Right cardiac atrium (tissue), 5 donors: ENCODE results near the gene WWC2. TPM values are rescaled to one million over a fixed set of nuclear protein-coding genes. Genes with fewer than 3 reads are reported as not detected.

Source experiments
- ATAC-seq, 2 donors: fragments of 200-7000 bp; cut with Tn5 transposase; one replicate each; pipeline versions ENCODE4 v1.8.0 to v1.9.1; 2020; ENCODE audit warnings: moderate library complexity in 2 of 2, mild to moderate bottlenecking in 1 of 2
- DNase-seq, 3 donors: peaks; one replicate each; pipeline ENCODE4 v3.0.0-alpha.2; 2020
- H3K27ac ChIP-seq: one replicate; pipeline ENCODE4 v1.5.1; 2013; ENCODE audit warnings: mild to moderate bottlenecking, low read length, control low read depth, moderate library complexity
- H3K27me3 ChIP-seq: one replicate; pipeline ENCODE4 v1.6.1; 2013; ENCODE audit not compliant: control insufficient read depth, insufficient read depth
- H3K4me1 ChIP-seq: one replicate; pipeline ENCODE4 v1.6.1; 2013; ENCODE audit warnings: low read length; ENCODE audit not compliant: control insufficient read depth, insufficient read depth
- H3K4me3 ChIP-seq: one replicate; pipeline ENCODE4 v1.5.1; 2013; ENCODE audit warnings: low read length, control low read depth
- H3K9me3 ChIP-seq: one replicate; pipeline ENCODE4 v1.6.1; 2013; ENCODE audit warnings: low read length; ENCODE audit not compliant: control insufficient read depth
- WGBS: extraction: QIAGEN DNeasy Blood & Tissue Kit; methylation state at CpG from one replicate; pipeline ENCODE4 v1.1.7; 2013; 5-methylcytosine and 5-hydroxymethylcytosine counted together
- intact Hi-C, 4 donors: fragments of 100-400 bp; cut with DNase I; formaldehyde crosslinking; loops; one replicate each; pipeline versions ENCODE4 v1.11.0 to v1.14.0; 2022 to 2023
- polyA plus RNA-seq: library from polyadenylated mRNA; stranded (reverse); fragments of 200-250 nt; gene quantifications from one replicate; pipeline ENCODE4 v1.2.3, GENCODE V29; 2013
- total RNA-seq, 4 donors: library from RNA; stranded (reverse); fragmentation: NEBNext Ultra II Directional; extraction: Animal tissue kit (Norgen Biotek cat#: 25700); gene quantifications; one replicate each; pipeline ENCODE4 v1.2.1, GENCODE V29; 2021
- donor health status: healthy with polysubstance abuse.
- donor health status: DM: no; HTN: yes; CAD: no.
- donor health status: DM: no; HTN: no; CAD: no.
- donor health status: DM: no; HTN: yes; CAD: no; lungs with severe emphysema.
- donor health status: DM: yes; HTN: yes; CAD: no.

Gene WWC2
- total and polyA plus RNA-seq, 5 donors: 7.3 to 39.2 (median 33.7) TPM

GRCh38 chr4:183300070-183300469 is 201.0 kb downstream of the WWC2 start:
- ATAC-seq: peak in 1 of 2 donors; percentile 31
- WGBS: 33% methylated on average over 6 of the region's 6 CpGs

GRCh38 chr4:183300655-183301054 is 201.6 kb downstream of the WWC2 start:
- Histone ChIP-seq H3K27ac (no peak overlapping the region), H3K27me3 (no peaks in the 10 kb centered on the region), H3K9me3 (no peaks in the 10 kb centered on the region), H3K4me1 (peaks cover 4% of the 10 kb centered on the region), H3K4me3 (no peak overlapping the region)
- ATAC-seq: no peak
- intact Hi-C loops: no loop called here
- WGBS: 63% methylated on average over 5 of the region's 5 CpGs
- no peak for DNase-seq

More at GRCh38 chr4:183300070-183300469, 201.0 kb downstream of the WWC2 start:
- H3K4me1 ChIP-seq: peaks cover 4% of the 10 kb centered on the region
- intact Hi-C loops: no loop called here
- no peak for DNase-seq
- H3K27ac ChIP-seq: no peak overlapping the region
- H3K9me3 ChIP-seq: no peaks in the 10 kb centered on the region
- no peak overlapping the region for H3K4me3 ChIP-seq
- no peaks in the 10 kb centered on the region for H3K27me3 ChIP-seq

- H3K27ac ChIP-seq: no peak overlapping the region
- WGBS: 90% methylated on average over 4 of the region's 4 CpGs
- H3K4me1 ChIP-seq: peaks cover 4% of the 10 kb centered on the region
- no peaks in the 10 kb centered on the region for H3K27me3 ChIP-seq
- ATAC-seq: no peak
- H3K9me3 ChIP-seq: no peaks in the 10 kb centered on the region
- no peak for DNase-seq
- intact Hi-C loops: no loop called here
- no peak overlapping the region for H3K4me3 ChIP-seq
Observed at GRCh38 chr4:183303301-183303700, 204.2 kb downstream of the WWC2 start.

- Histone ChIP-seq H3K4me3 (no peak overlapping the region), H3K27ac (no peak overlapping the region), H3K9me3 (no peaks in the 10 kb centered on the region), H3K4me1 (peaks cover 4% of the 10 kb centered on the region), H3K27me3 (no peaks in the 10 kb centered on the region)
- no peak for DNase-seq
- intact Hi-C loops: no loop called here
- no peak for ATAC-seq
- WGBS: 98% methylated on average over 4 of the region's 4 CpGs
Observed at GRCh38 chr4:183304067-183304466, 205.0 kb downstream of the WWC2 start.

- Histone ChIP-seq H3K27me3 (no peaks in the 10 kb centered on the region), H3K9me3 (no peaks in the 10 kb centered on the region), H3K27ac (no peak overlapping the region), H3K4me3 (no peak overlapping the region), H3K4me1 (peaks cover 3% of the 10 kb centered on the region)
- intact Hi-C loops: no loop called here
- DNase-seq: no peak
- 94% methylated on average over 2 of the region's 2 CpGs for WGBS
- ATAC-seq: no peak
Observed at GRCh38 chr4:183304538-183304937, 205.5 kb downstream of the WWC2 start.

DNA sequence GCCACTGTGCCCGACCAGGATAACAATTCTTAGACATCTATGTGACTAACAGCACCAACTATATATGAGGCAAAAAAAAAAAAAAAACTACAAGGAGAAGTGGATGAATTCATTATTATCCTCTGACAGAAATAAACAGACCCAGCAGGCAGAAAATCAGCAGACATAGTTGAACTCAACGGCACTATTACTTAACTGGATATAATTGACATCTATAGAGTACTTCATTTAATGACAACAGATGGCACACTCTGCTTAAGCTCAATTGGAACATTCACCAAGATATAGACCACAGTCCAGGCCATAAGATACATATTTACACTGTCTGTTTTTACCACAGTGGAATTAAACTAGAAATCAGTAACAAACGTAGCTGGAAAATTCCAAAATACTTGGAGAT is 207.8 kb downstream of the WWC2 start:
- Histone ChIP-seq H3K4me3 (no peak overlapping the region), H3K9me3 (no peaks in the 10 kb centered on the region), H3K27ac (no peak overlapping the region), H3K4me1 (no peaks in the 10 kb centered on the region), H3K27me3 (no peaks in the 10 kb centered on the region)
- DNase-seq (no peak), ATAC-seq (no peak)
- intact Hi-C loops: no loop called here
- WGBS: 87% methylated on average over 3 of the region's 3 CpGs

- no peaks in the 10 kb centered on the region for H3K9me3 ChIP-seq
- H3K27ac ChIP-seq: no peak overlapping the region
- no peaks in the 10 kb centered on the region for H3K4me1 ChIP-seq
- no peaks in the 10 kb centered on the region for H3K27me3 ChIP-seq
- DNase-seq: no peak
- H3K4me3 ChIP-seq: no peak overlapping the region
- ATAC-seq: no peak
- 88% methylated on average over 5 of the region's 5 CpGs for WGBS
- intact Hi-C loops: no loop called here
Observed at GRCh38 chr4:183312841-183313240, 213.8 kb downstream of the WWC2 start.

DNA sequence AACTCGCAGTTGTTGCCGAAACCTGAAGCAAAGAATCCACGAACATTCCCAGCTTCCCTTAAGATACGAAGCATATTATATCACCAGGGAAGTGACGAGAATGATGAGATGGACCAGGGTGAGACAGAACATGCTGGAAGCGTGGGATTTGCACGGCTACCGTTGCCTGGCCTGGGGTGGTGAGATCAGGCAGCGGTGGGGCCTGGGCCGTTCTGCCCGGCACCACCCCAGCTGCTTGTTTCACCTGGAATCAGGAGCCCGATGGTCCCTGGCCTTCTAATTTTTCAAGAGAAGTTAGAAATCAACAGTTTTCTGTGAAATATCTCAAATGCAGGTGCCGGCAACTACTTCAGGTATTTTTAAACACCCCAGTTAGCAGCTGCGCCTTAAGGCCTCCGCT is 215.3 kb downstream of the WWC2 start:
- Histone ChIP-seq H3K27me3 (no peaks in the 10 kb centered on the region), H3K4me1 (no peaks in the 10 kb centered on the region), H3K27ac (no peak overlapping the region), H3K9me3 (no peaks in the 10 kb centered on the region), H3K4me3 (no peak overlapping the region)
- DNase-seq (no peak), ATAC-seq (no peak)
- intact Hi-C loops: no loop called here
- WGBS: 96% methylated on average over 15 of the region's 15 CpGs

GRCh38 chr4:183314806-183315205 is 215.7 kb downstream of the WWC2 start:
- Histone ChIP-seq H3K4me3 (no peak overlapping the region), H3K27me3 (no peaks in the 10 kb centered on the region), H3K27ac (no peak overlapping the region), H3K4me1 (no peaks in the 10 kb centered on the region), H3K9me3 (no peaks in the 10 kb centered on the region)
- 90% methylated on average over 9 of the region's 9 CpGs for WGBS
- ATAC-seq (no peak), DNase-seq (no peak)
- intact Hi-C loops: no loop called here

GRCh38 chr4:183318656-183319055 is 219.6 kb downstream of the WWC2 start:
- Histone ChIP-seq H3K4me1 (no peaks in the 10 kb centered on the region), H3K27me3 (no peaks in the 10 kb centered on the region), H3K27ac (no peak overlapping the region), H3K9me3 (no peaks in the 10 kb centered on the region), H3K4me3 (no peak overlapping the region)
- DNase-seq (no peak), ATAC-seq (peak in 1 of 2 donors; percentile 31)
- intact Hi-C loops: no loop called here
- 62% methylated on average over 10 of the region's 10 CpGs for WGBS

DNA sequence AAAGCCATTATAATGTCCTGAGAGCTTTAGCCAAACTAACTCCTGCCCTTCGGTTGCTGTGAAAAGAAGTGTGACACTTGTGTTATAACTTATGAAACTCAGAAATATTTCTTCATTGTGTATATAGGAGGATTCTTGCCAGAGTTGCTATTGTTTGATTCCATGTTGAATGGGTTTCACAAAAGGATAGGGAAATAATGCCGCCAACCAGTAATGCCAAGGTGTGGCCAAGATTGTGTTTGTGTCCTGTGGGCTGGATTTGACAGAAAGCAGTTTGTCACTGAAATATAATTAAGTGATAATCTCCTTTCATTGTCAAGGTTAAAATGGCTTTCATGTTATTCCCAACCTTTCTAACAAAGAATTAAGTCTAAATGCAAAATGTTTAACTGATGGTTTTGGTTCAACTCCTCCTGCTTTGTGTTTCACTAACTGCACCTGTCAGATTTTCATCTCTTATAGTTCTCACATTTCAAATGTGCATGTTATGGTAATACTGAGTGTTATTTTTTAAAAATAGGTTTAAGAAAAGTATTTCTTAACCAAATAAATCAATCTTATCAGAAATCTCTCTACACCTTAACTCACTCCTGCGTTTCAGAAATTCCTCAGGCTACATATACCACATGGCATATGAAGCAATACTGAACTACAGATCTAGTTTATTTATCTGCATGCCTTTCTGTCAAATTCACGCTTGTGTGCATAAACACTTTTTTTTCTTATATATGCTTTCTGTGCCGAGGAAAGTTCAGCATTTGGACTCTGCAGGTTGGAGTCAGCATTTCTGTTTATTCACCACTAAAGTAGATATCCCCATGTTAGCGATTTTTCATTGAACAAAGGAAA is 221.4 kb downstream of the WWC2 start, which contains the start of gene CLDN22:
CLDN22 (minus strand) TSS at position 66 of the 849 bp plus-strand sequence; CDS start at position 8, 58 bp downstream.
- 84% methylated on average over 6 of the region's 6 CpGs for WGBS
- DNase-seq: no peak
- Histone ChIP-seq H3K27ac (no peak within 1 kb of the TSS), H3K4me3 (no peak within 1 kb of the TSS), H3K27me3 (no peaks in the 10 kb centered on the region), H3K9me3 (no peaks in the 10 kb centered on the region), H3K4me1 (no peaks in the 10 kb centered on the region)
- intact Hi-C loops: no loop called here
- ATAC-seq: no peak
